GM21737 (cell line): Measurements from ENCODE around the gene XRCC4.

Experiments used
- ATAC-seq: cut with Tn5 transposase; IDR thresholded peaks from one replicate; pipeline ENCODE4 v1.9.1; 2021; ENCODE audit warnings: mild to moderate bottlenecking, moderate library complexity; ENCODE audit not compliant: unreplicated experiment

XRCC4 gene

DNA sequence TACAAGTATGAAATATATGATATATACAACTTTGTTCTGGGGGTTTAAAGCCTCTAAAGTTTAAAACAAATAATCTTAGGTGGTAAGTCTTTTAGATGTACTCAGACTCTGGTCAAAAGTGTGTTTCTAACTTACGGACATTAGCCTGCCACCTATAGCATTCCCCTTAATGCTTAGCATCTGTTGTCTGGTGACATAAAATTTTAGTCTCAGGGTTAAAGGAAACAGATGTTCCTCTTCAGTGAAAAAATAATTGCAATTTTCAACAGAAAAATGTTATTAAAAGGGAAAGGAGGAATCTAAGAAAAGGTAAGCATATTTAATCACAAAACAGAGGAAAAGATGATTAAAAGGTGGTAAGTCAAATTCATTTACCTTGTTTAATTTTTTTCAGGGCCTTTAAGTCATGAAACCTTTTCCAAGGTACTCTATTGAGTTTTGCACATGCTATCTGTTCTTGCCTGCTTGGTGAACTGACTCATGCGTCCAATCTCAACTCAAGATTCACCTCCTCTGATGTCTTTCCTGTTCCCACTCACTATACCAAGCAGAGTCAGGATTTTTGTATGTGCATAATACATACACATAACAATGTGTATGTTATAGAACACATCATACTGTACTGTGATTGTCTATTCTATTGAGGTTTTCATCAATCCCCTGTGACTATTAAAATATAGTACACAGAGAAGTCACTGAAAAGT, 8.1 kb upstream of the XRCC4 start:
- ATAC-seq, result no peak

DNA sequence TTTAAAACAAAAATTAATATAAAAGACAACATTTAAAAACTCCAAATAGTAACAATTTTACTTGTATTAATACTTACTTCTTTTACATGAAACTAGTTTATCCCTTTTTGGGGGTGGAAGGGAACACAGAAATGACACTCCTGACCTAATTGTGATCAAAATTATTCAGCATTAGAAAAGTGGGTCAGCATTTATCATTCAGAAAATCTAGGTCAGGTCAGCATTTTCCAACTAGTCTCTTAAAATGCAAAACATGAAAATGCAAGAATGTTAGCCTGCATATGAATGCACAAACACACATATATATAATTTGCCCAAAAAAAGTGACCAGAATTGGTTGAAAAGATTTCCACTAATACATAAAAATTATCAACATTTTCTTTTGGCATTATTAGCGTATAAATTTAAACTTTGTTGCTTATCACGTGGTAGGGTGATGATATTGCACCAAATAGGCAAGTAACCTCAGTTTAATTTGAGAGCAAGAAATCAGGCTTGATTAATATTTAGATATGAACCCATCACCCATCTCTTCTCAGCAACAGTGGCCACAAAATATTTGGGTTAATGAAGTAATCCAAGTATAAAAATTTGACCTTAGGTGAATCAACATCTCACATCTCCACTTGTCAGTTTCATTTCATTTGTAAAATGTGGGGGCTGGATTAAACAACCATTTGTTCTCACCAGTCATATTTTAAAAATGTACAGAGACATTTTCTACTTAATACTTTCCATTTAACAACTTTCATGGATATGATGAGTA, 5.9 kb upstream of the XRCC4 start:
- ATAC-seq, result no peak

DNA sequence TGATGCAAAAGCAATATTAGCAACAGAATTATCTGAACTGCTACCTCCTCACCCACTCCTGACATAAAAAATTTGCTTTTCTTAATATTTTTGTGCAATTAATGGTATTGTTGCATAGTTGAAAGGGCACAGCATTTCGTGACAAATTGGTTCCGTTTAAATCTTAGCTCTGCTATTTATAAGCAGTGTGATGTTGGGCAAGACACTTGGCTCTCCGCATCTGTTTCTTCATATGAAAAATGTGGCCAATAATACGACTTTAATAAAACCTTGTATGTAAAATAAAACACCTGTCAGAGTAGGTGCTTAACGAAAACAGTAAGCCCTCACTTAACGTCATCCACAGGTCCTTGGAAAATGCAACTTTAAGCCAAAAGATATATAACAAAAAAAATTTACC, 4.4 kb upstream of the XRCC4 start:
- no peak for ATAC-seq

DNA sequence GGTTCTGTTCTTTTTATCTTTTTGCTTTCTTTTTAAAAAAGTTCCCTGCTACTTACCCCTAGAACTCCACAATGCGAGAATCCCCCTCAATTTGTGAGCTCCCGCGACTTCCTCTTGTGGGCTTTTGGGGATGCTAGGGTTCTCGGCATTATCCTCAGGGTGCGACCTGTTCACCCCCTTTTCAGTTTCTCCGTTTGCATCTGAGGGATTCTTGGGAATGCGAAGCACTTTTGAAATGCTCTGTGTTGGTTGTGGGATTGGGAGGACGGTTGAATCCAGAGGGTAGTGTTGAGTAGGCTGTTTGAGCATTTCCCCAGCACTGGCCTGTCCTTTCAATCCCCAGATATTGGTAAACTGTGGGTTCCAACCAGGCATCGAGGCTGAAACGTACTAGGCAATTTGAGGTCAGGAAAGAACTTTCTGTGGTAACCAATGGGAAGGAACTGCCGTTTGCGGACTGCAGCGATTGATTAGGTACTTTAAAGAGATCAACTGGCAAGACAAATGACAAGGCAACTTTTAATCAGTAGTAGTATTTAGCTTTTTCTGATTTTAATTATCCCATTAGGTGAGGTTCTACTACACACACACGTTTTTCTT, 415 bp downstream of the XRCC4 start:
- ATAC-seq, result peak; percentile 9

DNA sequence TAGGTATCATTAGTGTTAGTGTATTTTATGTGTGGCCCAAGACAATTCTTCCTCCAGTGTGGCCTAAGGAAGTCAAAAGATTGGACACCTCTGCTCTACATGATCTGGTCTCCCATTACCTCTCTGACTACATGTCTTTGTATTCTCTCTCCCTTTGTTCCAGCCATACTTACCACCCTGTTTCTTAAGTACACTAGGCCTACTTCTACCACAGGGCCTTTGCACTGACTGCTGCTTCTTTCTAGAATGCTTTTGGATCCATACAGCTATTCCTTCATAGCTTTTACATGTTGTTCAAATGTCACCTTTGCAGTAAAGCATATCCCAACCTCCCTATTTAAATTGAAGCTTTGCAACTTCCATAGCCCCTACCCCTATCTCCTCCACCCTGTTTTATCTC, 5.4 kb downstream of the XRCC4 start:
- ATAC-seq, result no peak

DNA sequence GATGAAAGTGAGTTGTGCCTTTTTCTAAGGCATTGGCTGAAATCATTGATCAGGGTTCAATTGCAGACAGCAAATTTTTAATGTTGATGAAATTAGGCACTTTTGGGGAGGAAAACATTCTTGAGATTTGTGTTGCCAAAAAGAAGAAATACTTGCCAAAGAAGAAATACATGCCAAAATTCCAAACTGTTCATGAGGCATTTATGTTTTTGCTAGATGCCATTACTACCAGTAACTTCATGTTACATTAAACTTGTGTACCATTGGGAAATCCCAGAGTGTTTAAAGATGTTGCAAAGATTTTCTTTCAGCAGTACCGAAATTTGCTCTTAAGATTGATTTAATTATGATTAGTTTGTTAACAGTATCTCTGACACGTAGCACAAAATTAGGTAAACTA, 7.0 kb downstream of the XRCC4 start:
- ATAC-seq, result no peak

DNA sequence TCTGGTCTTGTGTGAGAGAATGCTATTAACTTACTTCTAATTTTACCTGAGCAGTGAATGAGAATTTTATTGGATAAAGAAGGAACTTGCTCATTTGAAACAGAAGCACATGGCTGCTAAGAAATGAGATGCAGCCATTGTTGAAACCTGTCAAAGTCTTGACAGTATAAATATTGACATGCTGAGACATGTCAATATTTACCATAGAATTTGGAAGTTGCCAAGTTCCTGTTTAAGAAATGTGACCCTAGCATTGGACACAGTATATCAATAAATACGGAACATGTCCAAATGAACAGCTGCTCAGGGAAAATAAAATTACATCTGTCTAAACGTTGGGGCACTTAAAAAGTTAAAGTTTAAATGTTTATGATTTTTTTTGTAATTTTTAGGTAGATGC, 7.8 kb downstream of the XRCC4 start:
- no peak for ATAC-seq

DNA sequence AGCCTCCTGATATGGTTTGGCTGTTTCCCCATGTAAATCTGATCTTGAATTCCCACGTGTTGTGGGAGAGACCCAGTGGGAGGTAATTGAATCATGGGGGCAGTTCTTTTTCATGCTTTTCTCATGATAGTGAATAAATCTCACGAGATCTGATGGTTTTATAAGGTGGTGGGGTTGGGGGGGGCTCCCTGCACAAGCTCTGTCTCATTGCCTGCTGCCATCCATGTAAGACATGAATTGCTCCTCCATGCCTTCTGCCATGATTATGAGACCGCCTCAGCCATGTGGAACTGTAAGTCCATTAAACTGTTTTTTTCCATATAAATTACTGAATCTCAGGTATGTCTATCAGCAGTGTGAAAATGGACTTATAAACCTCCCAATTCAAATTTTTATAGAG, 12.8 kb downstream of the XRCC4 start:
- ATAC-seq, result no peak

DNA sequence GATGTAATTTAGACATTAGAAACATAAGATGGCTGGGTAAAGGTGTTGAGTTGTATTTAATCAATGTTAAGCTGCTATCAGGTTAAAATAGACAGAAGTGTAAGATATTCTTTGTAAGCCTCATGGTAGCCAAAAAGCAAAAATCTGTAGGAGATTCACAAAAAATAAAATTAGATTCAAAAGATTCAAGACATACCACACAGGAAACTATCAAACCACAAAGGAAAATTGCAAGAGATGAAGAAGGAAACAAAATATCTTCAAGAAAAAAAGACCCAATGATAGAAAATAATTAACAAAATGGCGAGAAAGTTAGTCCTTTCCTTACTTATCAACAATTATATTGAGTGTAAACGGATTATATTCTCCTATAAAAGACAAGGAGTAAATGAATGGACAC, 15.3 kb downstream of the XRCC4 start:
- no peak for ATAC-seq

DNA sequence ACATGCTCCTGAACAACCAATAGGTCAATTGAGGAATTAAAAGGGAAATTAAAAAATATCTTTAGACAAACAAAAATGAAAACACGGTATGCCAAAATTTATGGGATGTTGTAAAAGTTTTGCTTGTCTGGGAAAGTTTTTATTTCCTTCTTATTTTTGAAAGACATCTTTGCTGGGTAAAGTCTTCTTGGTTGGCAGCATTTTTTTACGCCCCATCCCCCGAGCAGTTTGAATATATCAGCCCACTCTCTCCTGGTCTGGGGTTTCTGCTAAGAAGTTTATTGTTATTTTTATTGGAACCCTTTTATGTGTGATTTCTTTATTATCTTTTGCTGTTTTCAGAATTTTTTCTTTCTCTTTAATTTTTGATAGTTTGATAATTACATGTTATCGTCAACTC, 16.3 kb downstream of the XRCC4 start:
- no peak for ATAC-seq

DNA sequence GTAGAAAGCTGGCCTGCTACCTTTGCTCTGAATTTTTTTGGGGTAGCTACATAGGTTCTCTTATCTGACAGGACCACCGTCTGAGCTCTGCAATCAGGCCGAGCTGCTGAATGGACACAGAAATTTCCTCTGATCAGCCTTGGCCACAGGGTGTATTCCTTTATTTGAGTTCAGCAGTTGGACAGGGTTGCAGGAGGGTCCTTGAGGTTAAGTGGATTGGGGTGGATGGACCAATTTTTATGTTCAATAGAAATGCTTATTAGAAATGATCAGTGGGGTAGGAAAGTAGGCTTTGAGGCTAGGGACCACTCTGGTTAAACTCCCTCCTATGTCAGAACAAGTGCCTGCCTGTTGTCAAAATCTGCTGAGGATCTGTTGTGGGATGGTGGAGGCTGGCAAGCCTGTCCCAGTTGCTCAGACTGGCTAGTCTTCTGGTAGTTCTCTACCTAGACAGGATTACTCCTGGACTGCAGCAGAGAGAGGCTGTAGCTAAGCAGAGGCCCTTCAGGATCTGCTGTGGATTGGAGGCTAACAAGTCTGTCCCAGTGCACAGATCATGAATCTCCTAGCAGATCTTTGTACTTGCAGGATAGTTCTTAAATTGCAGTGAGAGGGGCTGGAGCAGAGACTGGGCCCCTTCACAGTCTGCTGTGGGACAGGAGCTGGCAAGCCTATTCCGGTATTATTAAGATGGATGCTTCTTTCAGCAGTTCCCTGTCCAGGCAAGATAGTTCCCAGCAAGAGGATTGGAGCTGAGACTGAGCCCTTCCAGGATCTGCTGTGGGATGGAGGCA, 18.0 kb downstream of the XRCC4 start:
- no peak for ATAC-seq

DNA sequence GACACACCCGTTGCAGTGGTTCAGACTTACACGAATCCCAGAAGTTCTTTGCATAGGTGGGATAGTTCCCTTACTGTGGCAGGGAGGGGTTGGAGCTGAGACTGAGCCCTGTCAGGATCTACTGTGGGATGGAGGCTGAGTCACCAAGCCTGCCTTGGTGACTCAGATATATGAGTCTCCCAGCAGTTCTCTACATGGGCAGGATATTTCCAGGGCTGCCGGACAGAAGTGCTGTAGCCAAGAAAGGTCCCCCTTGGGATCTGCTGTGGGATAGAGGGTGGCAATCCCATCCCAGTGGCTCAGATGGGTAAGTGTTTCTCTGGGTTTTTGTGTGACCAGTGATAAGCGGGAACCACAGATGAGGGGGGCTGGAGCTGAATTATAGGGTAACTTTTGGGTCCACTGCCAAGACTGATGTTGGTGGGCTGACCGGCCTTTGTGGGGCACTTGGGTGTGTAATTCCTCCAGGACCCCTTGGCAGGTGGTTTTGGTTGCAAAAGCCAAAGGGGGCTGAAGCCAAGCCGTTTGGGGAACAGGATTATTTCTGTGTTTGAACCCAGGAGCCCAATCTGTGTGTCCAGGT, 18.7 kb downstream of the XRCC4 start:
- ATAC-seq, result no peak

DNA sequence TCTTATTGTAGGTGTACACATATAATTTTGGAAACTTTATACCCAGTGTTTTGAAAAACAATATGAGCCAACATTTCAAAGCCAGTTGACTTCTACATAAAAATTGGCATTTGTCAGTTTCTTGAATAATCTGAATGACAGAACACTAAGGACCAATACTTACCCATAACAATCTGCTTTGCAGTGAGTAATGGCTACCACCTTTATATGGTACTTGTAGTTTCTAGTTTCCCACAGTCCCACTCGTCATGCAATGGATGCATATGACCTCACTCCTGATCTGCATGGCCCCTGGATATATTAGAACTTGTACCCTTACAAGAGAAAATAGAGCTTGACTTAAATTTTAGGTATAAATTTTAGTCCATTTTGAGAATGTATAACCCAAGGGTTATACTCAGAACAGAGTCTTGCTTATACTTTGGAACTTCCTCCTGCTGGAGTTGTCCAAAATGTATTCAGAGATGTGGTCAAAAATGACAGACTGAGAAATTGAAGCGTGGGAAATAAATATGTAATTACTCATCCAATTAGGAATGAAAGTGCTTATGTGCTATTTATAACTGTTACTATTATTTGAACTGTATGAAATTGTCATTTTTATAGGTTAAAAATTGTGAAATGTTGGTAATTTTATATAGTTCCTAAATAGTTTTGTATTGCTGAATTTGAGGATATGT, 19.5 kb downstream of the XRCC4 start:
- no peak for ATAC-seq

DNA sequence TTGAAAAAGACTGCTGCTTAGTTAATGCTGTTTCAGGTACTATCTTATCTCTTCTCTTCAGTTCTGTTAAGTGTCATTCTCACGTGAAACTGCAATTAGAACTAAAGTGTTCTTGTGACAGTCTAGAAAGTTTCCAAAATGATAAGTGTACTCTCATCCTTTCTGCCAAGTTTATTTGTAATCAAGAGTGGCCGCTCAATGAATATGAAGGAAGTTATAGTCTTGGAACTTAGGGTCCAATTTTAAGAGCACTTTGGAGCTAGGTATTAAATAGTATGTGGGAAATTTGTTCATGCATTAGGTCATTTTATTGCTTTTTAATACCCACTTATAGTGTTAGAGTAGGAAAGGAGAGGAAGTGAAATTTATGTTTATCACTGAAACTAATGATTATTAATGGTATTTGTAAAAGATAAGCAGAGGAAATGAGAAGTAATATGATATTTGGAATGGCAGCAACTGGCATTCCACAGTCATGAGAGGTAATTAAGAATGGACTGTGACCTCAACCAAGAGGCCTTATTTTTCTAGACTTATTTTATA, 20.4 kb downstream of the XRCC4 start:
- no peak for ATAC-seq

DNA sequence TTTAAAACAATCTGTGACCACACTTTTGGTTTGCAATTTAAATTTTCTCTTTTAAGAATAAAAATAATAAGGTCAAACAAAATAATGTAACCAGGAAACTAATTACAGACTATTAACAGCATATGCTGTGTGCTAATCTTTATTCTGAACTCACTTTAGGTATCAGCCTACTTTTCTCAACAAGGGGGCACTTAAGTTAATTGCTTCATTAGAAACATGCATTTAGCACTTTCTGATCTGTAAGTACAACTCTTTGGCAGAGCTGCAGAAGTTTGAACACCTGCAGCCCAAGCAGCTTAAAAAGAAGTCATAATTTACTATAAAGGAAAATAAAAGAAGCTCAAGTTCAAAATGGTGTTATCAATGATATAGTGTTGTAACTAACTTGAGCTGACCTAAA, 21.7 kb downstream of the XRCC4 start:
- ATAC-seq, result no peak

DNA sequence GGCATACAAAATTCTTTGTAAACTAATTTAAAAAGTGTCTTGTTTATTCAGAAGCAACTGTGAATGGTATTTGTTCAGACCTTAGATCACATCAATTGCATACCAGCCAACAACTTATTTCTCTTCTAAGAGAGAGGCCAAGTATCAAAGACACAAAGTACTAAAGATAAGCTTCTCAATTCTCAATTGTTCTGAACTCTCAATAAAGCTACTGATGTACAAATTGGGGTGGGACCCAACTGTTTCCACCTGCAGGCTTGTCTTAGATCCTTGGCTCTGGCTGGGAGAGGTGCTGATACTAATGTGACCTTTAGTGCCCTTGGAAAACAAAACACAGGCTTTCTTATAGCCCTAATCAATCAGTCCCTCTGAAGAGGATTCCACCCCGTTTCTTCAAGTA, 22.1 kb downstream of the XRCC4 start:
- ATAC-seq, result no peak

DNA sequence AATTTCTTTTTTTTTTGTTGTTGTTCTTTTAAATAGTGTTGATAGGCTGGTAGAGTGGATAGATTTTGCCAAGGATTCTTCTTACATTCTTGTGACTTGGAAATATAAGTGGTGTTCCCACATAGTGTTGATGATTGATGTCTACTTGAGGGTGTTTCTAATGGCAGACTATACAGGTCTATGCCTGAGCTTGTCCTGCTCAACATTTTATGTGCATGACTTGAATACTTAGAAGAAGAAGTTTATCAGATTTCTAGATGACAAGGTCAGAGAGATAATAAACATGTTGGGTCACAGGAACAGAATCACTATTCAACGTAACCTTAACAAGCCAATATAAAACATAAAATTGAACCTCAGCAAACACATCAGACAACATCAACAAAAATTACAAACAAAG, 24.2 kb downstream of the XRCC4 start:
- ATAC-seq, result no peak

DNA sequence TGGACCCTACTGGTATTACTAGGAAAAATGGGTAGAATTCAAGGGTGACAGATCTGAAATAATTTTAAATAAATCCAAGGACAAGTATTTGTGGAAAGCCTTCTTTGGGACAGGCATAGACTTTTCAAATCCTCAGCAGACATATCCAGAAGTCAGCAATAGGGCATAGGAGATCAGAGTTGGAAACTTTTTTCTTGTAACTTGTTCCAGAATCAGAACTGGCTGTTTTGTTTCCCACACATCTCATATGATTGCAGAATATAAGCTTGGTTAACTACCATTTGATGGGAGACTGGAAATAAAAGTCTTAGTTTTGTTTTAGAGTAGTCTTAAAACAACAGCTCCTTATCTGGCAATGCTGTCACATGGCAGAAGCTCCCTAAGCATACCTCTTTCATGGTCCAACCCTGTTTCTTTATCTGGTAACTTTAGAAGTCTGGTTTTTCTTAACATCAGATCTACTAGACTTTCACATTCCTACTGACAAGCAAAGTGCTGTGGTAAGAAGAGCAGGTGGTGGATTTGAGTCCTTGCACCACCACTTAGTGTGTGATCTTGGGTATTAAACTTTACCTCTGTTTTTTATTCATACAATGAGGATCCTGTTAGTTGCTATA, 25.1 kb downstream of the XRCC4 start:
- ATAC-seq, result no peak

DNA sequence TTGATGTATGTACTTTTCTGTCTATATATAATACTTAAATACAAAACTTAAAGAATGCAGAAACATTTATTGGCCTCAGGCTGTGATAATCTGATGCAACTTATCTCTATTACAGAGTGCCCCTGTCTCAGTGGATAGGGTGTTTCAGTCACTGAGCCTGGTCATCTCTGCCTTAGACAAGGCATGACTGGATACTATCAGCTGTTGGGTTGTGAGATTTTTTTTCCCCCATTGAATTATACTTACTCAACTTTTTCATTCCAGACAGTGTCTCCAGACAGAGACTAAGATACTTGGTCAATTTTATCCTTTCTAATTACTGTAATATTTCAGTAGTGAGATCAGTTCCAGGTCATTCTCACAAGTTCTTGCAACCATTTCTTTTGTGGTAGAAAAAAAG, 26.7 kb downstream of the XRCC4 start:
- no peak for ATAC-seq
